GM19328 (cell line): Measurements from ENCODE around the gene DHX34.
"Not testable (repeated sequence)": the region's sequence is repeated elsewhere in the genome, so short reads cannot be mapped to it uniquely, and the experiment has no call there.

Source experiments
- ATAC-seq: cut with Tn5 transposase; IDR thresholded peaks from one replicate; pipeline ENCODE4 v1.9.1; 2021; ENCODE audit warnings: mild to moderate bottlenecking, moderate library complexity; ENCODE audit not compliant: unreplicated experiment

DHX34 gene

DNA sequence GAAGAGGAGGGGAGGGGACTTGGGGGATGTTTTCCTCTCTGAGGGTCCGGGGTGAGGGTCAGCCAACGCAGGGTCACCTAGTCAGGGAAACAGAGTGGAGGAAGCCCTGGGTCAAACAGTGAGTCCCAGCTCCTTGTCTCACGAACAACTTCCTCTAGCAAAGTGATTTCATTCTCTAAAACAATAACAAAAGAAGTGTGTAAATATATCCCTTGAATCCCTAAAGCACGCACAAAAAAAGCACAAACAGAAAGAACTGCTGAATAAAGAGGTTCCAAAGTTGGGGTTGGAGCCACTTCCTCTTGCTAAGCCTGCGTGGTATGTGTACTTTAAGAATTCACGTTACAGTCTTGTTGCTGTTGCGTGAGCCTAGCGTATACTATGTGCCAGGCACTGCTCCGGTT, 18.6 kb upstream of the DHX34 start:
- no peak for ATAC-seq

DNA sequence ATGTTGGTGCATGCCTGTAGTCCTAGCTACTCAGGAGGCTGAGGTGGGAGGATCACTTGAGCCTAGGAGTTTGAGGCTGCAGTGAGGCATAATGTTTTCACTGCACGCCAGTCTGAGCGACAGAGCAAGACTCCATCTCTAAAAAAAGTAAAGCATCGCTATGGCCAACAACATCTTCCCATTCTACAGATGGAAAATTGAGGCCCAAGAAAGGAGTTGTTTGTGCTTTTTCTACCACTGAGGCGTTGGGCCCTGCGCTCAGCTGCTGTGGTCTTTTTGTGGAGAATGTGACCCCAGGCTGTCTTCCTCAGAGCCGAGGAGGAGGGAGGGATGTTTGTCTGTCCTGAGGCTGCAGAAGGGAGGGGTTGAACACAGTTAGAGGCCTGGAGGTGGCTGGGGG, 17.6 kb upstream of the DHX34 start:
- ATAC-seq = no peak

DNA sequence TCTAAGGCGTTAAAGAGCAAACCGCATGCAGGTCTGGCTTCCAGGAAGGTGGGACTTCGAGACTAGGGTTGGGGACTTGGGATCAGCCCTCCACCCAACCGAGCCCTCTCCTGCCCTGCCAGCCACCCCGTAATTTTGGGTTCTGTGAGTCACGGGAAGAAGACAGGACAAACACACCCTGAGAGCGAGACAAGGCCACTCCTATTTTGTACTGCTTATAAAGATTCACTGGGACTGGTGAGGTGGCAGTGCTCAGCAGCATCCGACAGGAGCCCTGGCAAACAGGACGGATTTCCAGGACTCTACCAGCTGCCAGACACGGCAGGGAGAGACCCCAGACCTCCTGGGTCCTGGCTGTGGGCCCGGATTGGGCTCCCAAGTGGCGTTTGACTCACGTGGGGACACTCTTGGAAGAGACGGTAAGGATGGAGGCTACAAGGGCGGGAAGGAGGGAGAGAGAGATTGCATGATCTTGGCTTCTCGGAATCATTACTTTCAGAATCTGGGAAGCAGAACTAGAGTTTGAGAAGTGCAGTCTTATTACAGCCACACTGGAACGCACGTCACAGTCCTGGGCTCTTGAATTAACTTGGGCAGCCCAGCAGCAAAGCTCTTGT, 17.1 kb upstream of the DHX34 start, which contains the start of gene C5AR2:
Gene C5AR2, plus strand, starts transcription at position 245 of the 617 bp plus-strand sequence. CDS start 8,625 bp downstream, outside the sequence.
- no peak for ATAC-seq

DNA sequence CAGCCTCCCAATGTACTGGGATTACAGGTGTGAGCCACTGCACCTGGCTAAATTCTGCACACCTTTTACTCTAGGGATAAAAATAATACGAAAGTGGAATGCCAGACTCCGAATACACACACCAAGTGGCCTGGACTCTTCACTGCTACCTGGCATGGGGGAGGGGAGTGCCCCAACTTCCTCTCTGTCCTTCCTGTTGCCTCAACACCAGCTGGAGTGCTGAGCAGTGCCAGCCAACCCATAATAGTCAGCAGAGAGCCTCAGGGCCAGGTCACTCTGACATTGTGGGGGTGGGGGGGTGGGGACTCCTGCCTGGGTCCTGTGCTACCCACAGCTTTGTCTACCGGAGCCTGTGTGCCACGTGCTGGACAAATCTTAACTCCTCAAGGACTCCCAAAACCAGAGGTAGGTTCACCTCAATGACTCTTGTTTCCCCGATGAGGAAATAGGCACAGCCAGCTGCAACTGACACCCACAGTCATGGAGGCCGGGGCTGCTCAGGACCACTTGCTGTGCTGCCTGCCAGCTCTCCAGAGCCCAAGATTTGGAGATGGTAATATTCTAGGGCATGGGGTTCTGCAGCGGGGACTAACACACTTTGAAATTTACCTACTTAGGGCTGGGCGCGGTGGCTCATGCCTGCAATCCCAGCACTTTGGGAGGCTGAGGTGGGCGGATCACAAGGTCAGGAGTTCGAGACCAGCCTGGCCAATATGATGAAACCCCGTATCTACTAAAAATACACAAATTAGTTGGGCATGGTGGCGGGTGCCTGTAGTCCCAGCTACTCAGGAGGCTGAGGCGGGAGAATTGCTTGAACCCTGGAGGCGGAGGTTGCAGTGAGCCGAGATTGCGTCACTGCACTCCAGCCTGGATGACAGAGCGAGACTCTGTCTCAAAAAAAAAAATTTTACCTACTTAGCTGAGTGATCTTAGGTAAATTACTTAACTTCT, 12.1 kb upstream of the DHX34 start:
- not testable (repeated sequence) for ATAC-seq

DNA sequence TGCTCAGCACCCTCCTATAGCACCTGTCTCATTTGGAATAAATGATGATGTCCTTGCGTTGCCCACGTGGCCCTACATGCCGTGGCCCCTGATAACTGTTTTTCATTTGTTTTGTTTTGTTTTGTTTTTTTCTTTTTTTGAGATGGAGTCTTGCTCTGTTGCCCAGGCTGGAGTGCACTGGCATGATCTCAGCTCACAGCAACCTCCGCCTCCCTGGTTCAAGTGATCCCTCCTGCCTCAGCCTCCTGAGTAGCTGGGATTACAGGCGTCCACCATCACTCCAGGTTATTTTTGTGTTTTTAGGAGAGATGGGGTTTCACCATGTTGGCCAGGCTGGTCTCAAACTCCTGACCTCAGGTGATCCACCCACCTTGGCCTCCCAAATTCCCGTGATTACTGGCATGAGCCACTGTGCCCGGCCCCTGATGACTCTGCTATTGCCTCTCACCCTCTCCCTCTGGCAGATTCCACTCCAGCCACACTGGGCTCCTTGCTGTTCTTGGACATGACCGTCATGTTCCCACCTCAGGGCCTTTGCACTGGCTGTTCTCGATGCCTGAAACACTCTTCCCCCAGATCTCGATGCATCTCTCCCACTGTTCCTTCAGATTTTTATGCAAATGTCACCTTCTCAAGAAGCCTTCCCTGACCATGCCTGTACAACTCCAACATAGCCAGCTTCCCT, 9.8 kb upstream of the DHX34 start:
- ATAC-seq = no peak

DNA sequence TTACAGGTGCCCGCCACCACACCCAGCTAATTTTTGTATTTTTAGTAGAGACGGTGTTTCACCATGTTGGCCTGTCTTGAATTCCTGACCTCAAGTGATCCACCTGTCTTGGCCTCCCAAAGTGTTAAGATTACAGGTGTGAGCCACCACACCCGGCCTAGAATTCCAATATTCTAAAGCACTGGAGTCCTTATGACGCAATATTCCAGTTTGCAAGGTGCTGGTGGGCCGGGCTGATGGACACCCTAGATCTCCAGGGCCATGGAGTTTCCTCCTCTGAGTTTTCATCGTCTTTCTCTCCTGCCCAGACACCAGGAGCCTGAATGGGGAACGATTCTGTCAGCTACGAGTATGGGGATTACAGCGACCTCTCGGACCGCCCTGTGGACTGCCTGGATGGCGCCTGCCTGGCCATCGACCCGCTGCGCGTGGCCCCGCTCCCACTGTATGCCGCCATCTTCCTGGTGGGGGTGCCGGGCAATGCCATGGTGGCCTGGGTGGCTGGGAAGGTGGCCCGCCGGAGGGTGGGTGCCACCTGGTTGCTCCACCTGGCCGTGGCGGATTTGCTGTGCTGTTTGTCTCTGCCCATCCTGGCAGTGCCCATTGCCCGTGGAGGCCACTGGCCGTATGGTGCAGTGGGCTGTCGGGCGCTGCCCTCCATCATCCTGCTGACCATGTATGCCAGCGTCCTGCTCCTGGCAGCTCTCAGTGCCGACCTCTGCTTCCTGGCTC, 8.5 kb upstream of the DHX34 start:
- ATAC-seq = no peak

DNA sequence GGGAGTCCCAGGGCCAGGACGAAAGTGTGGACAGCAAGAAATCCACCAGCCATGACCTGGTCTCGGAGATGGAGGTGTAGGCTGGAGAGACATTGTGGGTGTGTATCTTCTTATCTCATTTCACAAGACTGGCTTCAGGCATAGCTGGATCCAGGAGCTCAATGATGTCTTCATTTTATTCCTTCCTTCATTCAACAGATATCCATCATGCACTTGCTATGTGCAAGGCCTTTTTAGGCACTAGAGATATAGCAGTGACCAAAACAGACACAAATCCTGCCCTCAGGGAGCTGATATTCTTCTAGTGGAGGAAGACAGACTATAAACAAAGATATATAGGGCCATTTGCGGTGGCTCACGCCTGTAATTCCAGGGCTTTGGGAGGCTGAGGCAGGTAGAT, 7.4 kb upstream of the DHX34 start:
- no peak for ATAC-seq

DNA sequence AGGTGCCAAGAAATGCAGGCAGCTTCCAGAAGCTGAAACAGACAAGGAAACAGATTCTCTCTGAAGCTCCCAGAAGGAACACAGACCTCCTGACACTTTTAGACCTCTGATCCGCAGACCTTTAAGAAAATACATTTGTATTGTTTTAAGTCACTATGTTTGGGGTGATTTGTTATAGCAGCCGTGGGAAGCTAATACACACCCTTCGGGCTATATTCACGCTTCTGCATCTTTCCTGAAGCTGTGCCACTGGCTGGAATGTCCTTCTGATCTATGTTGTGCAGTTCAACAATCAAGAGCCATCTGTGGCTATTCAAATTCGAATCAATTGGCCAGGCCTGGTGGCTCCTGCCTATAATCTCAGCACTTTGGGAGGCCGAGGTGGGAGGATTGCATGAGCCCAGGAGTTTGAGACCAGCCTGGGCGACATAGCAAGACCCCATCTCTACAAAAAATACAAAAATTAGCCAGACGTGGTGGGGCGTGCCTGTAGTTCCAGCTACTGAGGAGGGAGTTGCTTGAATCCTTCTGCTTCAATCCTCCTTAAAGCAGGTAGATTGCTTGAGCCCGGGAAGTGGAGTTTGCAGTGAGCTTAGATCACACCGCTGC, 5.8 kb upstream of the DHX34 start:
- no peak for ATAC-seq

DNA sequence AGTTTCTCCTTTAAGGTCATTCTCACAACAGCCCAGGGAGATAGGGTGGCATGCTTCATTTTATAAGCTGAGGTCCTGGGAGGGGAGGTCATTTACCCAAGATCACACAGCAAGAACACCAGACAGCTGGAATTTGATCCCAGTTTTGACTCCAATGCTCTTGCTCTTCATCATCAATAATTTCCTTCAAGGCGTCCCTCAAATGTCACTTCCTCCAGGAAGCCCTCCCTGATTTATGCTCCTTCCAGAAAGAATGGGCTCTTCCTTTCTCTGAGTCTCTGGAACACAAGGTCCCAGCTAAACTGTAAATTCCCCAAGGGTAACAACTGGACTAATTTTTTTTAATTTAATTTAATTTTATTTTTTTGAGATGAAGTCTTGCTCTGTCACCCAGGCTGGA, 4.7 kb upstream of the DHX34 start:
- ATAC-seq = no peak

DNA sequence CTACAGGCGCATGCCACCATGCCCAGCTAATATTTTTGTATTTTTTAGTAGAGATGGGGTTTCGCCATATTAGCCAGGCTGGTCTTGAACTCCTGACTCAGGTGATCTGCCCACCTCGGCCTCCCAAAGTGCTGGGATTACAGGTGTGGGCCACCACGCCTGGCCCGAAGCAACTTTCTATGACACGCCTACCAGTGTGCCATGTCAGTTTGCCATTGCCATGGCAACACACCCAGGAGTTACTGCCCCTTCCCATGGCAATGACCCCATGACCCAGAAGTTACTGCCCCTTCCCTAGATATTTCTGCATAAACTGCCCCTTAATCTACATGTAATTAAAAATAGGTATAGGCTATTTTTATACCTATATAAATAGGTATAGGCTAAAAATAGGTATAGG, 3.1 kb upstream of the DHX34 start:
- ATAC-seq = not testable (repeated sequence)

DNA sequence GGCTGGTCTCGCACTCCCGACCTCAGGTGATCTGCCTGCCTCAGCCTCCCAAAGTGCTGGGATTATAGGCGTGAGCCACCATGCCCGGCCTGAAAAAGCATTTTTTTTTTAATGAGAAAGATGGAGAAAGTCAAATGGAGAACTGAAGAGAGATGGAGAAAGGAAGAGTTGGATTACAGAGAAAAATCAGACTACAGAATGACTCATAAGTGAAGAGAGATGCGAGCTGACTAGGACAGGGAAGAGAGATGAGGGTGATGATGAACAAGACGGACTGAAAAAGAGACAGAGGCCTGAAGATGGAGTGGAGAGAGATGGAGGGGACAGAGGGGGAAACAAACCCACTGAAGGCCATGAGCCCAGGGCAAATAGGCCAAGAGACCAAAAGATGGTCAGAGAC, 1.5 kb downstream of the DHX34 start:
- no peak for ATAC-seq

DNA sequence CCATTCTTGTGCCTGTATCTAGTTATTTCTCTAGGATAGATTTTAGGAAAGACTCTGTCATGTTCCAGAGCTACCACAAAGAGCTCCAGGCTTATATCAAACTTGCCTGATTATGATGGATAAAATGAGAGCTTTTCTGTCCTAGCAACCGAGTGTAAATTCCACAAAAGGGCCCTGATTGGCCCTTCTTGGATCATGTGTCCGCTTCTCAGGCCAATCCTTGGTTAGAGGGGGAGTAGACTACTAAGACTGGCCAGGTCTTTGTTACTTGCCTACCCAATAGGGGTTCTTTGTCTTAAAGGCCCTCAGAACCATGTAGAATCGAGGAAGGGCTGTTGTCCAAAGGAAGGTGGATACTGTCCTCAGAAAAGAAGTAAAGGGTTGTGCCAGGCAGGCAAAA, 2.4 kb downstream of the DHX34 start:
- ATAC-seq = no peak

DNA sequence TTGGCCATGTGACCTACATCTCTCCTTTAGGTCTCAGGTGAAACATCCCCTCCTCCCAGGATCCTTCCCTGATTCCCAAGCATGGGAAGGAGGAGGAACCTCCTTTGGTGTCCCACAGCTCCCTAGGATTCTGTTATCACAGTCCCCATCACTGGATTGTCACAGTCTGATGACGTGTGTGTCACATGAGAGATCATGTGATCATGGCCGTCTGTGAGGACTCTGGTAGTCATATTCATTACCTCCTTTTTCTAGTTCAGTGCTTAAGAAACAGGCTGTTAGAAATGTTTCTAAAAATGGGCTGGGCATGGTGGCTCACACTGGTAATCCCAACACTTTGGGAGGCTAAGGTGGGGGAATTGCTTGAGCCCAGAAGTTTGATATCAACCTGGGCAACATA, 3.0 kb downstream of the DHX34 start:
- ATAC-seq = no peak

DNA sequence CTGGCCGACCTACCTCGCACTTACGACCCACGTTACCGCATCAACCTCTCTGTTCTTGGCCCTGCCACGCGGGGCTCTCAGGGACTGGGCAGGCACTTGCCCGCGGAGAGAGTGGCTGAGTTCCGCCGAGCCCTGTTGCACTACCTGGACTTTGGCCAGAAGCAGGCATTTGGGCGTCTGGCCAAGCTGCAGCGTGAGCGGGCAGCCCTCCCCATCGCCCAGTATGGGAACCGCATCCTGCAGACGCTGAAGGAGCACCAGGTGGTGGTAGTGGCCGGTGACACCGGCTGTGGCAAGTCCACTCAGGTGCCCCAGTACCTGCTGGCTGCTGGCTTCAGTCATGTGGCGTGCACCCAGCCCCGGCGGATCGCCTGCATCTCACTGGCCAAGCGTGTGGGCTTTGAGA, 4.2 kb downstream of the DHX34 start:
- no peak for ATAC-seq

DNA sequence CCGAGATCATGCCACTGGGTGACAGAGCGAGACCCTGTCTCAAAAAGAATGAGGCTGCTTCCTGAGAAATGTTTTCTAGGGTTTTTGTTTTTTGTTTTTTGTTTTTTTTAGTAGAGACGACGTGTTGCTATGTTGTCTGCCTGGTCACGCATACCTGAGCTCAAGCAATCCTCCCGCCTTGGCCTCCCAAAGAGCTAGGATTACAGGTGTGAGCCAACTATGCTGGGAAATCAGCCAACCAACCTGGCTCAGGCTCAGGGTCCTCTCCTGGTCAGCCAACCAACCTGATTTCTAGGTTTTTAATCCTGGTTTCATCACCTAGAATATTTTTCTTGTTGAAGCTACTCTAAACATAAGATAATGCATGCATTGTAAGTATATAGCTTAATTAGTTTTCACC, 7.8 kb downstream of the DHX34 start:
- no peak for ATAC-seq

DNA sequence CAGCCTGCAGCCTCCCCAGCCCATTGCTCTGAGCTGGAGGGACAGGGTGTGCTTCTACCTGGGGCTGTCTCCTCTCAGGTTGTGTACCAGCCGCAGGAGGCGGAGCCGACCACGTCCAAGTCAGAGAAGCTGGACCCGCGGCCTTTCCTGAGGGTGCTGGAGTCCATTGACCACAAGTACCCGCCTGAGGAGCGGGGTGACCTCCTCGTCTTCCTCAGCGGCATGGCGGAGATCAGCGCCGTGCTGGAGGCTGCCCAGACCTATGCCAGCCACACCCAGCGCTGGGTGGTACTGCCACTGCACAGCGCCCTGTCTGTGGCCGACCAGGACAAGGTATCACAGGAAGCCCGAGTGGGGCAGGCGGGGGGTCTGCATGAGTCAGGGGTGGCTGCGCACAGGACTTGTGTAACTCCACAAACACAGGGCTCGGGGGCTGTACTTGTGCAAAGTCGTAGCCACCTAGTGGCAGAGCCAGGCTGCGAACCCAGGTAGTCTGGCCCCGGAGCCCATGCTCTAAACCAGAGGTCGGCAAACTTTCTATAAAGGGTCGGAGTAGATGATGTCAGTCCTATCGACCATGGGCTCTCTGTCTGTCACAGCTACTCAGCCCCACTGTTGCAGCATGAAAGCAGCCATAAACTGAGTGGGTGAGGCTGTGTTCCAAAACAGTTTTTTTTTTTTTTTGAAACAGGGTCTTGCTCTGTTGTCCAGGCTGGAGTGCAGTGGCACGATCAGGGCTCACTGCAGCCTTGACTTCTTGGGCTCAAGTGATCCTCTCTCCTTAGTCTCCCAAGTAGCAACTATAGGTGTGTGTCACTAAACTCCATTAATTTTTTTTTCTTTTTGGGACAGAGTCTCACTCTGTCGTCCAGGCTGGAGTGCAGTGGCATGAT, 8.9 kb downstream of the DHX34 start:
- no peak for ATAC-seq

DNA sequence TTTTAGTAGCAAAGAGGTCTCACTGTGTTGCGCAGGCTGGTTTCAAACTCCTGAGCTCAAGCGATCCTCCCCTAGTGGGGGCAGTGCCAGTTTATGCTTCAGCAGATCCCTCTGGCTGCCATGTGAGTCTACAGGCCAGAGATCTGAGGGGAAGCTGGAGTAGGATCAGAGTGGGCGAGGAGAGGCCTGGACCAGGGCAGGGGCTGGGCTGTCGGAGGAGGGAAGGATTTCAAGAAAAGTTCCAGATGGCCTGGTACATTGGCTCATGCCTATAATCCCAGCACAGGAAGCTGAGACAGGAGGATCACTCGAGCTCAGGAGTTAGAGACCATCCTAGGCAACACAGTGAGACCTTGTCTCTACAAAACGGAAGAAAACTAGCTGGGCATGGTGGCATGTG, 9.8 kb downstream of the DHX34 start:
- no peak for ATAC-seq

DNA sequence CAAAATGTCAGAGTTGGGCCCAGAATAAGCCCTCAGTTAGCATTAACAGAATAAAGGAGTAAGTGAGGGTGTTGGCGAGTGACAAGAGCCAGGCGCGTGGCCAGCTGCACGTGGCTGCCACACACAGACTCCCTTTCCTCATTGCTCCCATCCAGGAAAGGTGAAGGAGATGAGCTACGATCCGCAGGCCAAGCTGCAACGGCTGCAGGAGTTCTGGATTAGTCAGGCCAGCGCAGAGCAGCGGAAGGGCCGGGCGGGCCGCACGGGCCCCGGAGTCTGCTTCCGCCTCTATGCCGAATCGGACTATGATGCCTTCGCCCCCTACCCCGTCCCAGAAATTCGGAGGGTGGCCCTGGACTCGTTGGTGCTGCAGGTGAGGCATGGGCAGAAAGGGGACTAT, 13.2 kb downstream of the DHX34 start:
- no peak for ATAC-seq

DNA sequence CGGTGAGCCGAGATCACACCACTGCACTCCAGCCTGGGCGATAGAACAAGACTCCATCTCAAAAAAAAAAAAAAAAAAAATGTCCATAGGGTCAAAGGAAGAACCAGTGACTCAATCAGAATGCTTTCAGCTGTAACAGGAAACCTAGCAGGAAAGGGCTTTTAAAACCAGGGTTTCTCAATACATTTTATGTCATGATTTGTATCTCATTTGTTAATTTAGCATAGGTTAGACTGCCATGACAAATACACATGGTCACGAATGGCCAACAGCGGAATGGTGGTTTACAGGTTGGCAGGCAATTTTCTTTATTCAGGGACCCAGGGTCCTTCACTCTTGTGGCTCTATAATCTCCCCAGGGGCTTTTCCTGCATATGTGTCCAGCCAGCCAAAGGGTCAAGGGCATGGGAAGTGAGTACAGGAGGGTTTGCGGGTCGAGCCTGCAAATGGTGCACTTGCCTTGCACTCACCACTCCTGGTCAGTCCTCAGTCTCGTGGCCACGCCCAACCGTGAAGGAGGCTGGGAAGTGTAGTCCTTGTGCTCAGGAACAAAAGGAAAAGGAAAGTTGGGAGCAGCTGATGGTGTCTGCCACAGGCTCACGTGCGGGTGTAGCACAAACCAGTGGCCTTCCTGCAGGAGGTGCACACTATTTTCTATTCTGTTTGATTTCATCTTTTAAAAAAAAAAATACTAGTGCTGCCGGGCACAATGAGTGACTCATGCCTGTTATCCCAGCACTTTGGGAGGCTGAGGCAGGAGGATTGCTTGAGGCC, 14.8 kb downstream of the DHX34 start:
- ATAC-seq = no peak
